AG09309 (cell line): ENCODE results near the gene SOX18.

Source experiments
- DNase-seq: peaks from one replicate; pipeline ENCODE4 v3.0.0-alpha.2; 2010; ENCODE audit warnings: low read depth
- H3K4me3 ChIP-seq: 2 replicates; pipeline ENCODE4 v1.5.1; 2011; ENCODE audit warnings: mild to moderate bottlenecking, low read depth, low read length, moderate library complexity; ENCODE audit not compliant: control insufficient read depth
- CTCF ChIP-seq: IDR thresholded peaks from 2 replicates; pipeline ENCODE4 v1.5.1; 2011; ENCODE audit warnings: mild to moderate bottlenecking, low read depth, low read length, inconsistent platforms; ENCODE audit not compliant: insufficient read depth, control insufficient read depth; ENCODE audit errors: missing control alignments

The SOX18 gene

GRCh38 chr20:64072498-64073063, 23.1 kb upstream of the SOX18 start:
- TF ChIP-seq CTCF, result no peak
- no peak overlapping the region for H3K4me3 ChIP-seq
- no peak for DNase-seq

DNA sequence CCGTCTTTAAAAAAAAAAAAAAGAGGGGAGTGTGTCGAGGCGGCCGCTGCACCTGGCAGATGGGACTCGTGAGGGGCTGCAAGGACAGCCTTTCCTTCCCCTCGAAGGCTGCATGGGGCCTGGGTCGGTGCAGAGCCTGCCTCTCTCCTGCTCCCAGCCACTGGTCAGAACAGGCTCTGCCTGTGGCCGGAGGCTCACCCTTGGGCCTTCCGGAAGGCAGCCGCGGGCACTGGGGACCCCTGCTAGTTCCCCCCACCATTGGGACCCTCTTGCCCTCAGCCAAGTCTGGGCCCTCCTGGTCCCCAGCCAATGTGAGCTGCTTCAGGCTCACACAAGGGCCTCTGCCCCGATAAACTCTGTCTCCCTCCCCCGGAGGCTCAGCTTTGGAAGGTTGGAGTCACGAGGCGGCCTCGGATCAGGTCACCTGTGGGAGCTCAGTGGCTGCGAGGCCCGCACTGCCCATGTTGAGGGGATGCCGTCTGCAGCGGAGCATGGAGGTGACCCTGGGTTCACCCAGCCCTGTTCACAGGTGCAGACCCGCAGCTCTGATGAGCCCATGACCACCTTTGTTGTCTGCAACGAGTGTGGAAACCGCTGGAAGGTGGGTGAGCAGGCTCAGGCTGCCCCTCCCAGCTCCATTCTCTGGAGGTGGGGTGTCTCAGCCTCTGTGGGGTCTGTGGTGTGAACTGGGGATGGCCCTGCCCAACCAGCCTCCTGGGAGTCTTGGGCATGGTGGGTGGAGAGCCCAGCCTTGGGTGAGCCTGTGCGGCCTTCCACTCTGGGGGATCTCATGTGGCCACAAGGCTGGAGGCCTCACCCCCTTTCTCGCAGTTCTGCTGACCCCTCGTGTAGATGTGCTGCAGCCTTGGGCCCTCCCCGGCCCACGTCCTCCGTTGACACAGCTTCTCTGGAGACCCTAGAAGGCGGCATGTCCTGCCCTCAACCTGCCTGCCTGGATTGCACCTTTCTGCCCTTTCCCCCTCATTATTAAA, 22.2 kb upstream of the SOX18 start:
- DNase-seq, result no peak
- no peak overlapping the region for H3K4me3 ChIP-seq
- TF ChIP-seq CTCF, result no peak

DNA sequence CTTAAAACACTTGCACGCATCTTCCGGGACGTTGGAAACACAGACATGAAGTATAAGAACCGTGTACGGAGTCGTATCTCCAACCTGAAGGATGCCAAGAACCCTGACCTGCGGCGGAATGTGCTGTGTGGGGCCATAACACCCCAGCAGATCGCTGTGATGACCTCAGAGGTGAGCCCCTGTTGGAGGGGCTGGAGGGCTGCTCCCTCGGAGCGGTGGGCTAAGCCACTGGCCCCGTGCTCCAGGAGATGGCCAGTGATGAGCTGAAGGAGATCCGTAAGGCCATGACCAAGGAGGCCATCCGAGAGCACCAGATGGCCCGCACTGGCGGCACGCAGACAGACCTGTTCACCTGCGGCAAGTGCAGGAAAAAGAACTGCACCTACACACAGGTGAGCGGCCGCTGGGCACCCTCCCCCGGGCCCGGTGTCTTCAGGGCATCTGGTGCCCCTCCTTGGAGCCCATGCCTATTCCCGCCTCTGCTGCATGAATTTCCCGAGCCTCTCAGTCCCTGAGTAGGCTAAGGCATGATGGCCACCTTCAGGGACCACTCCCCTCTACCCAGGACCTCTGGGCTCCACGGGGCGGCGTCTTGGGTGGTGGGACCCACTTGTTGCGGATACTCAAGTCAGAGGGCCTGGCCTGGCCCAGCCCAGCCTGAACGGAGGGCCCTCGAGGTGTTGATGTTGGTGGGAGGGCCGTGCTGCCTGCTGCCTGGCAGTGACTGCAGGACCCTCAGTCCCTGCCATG, 21.0 kb upstream of the SOX18 start:
- no peak for TF ChIP-seq CTCF
- DNase-seq, result no peak

DNA sequence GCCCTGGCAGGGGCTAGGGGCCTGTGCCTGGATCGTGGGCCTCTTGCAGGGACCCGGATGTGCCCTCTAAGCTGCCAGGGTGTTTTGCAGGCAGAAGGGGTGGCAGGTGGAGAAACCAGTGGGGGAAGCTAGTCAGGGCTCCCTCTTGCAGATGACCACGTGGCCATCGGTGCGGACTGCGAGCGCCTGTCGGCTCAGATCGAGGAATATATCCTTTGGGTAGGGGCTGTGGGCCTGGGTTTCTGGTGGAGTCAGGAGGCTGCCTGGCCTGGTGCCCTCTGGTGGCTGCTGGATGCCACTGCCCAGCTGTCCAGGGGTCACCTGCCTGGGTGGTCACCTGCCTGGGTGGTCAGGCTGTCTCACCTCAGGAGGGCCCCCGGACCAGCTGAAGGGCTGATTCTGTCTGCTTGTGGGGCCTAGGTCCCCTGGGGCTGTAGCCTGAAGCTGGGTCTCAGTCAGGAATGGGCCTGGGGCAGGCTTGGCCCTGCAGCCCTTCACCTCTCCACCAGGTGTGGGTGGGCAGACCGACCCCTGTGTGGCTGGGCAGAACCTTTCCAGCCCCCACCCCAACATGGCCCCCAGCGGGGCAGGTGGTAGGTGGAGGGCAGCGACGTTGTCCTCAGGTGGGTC, 20.3 kb upstream of the SOX18 start:
- H3K4me3 ChIP-seq, result no peak overlapping the region
- DNase-seq, result no peak
- peak; percentile 77 for TF ChIP-seq CTCF

More for the DNA sequence above, 21.0 kb upstream of the SOX18 start:
- H3K4me3 ChIP-seq, result no peak overlapping the region

DNA sequence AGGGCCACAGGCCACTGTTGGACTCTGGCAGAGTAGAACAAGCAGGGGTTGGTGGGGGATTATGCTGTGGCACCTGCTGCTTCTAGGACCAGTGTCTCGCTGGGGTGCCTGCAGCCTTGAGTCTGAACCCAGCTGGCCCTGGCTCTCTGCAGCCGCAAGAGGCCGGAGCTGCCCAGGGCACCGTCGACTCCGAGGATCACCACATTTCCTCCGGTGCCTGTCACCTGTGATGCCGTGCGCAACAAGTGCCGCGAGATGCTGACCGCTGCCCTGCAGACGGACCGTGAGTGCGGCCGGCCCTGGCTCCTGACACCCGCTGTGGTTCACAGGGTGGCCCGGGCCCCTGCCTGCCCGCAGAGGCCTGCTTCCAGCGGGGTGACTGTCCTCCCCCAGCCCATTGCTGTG, 19.8 kb upstream of the SOX18 start:
- no peak for DNase-seq
- no peak overlapping the region for H3K4me3 ChIP-seq
- no peak for TF ChIP-seq CTCF
